ENCODE measurements around the gene ATP2C2. TPM values are rescaled to one million over a fixed set of nuclear protein-coding genes. Genes with fewer than 3 reads are reported as not detected.

ATP2C2 gene
- total and polyA plus RNA-seq, 2 of the 8 experiments (the other 6 are each of a cell fraction or from before 2014, with no cell fraction given) = 1.2 to 2.8 TPM

- ChIA-PET POLR2A (ENCODE audit: partially characterized antibody) (no interaction called here), CTCF (ENCODE audit: partially characterized antibody) (interaction anchor here (0.6 to 1.3 kb wide), 3 partner anchors 15 to 190 kb away, joined by 3 to 5 read pairs (median 3); no protein-coding TSS in a partner anchor)
- Histone ChIP-seq H2BK20ac (ENCODE audit: low read length) (no peak overlapping the region), H2BK120ac (replicated peaks; ENCODE audit: low read depth, low read length) (no peak overlapping the region), H3K9me3 (ENCODE audit: insufficient read depth in 2 of 2, low read depth in 1 of 2, low read length in 1 of 2) (no peaks in the 10 kb centered on the region), H3K18ac (ENCODE audit: extremely low read depth, low read length) (no peak overlapping the region), H2BK5ac (ENCODE audit: low read depth, low read length) (no peak overlapping the region; the same call in 1 of the 2 replicates), H3K79me1 (ENCODE audit: low read depth, low read length) (no peaks in the 10 kb centered on the region), H4K91ac (replicated peaks; ENCODE audit: insufficient read length, low read length) (no peak overlapping the region), H3K27ac (ENCODE audit: low read depth, low read length) (no peak overlapping the region), H3K4me3 (ENCODE audit: extremely low read depth in 1 of 4, insufficient read depth in 2 of 4, low read depth in 3 of 4, low read length in 4 of 4) (no peak overlapping the region), H2BK15ac (ENCODE audit: low read length) (no peak overlapping the region; the same call in 1 of the 2 replicates), H3K4ac (replicated peaks; ENCODE audit: insufficient read length, low read depth, low read length) (no peak overlapping the region), H2AK5ac (ENCODE audit: low read depth, low read length) (0 out of 2 replicates have a peak overlapping the region, but pooled peaks have one; percentile 53), H3K23ac (ENCODE audit: insufficient read length) (no peak overlapping the region), H3K9ac (replicated peaks in 1 of 4; ENCODE audit: extremely low read depth in 1 of 4, low read depth in 3 of 4, low read length in 3 of 4) (no peak overlapping the region), H2AFZ (ENCODE audit: low read length) (no peak overlapping the region), H3K27me3 (replicated peaks in 1 of 4; ENCODE audit: control insufficient read depth in 3 of 4, extremely low read depth in 1 of 4, insufficient read depth in 3 of 4, low read length in 3 of 4) (no peaks in the 10 kb centered on the region), H3K36me3 (ENCODE audit: control insufficient read depth in 2 of 4, insufficient read depth in 4 of 4, low read length in 3 of 4) (no peaks in the 10 kb centered on the region), H3K14ac (ENCODE audit: insufficient read length) (no peak overlapping the region), H4K20me1 (replicated peaks in 1 of 2; ENCODE audit: control insufficient read depth in 1 of 2, insufficient read depth in 2 of 2, low read length in 2 of 2) (no peaks in the 10 kb centered on the region), H4K8ac (ENCODE audit: extremely low read depth, insufficient read depth, low read length) (no peak overlapping the region), H3K79me2 (ENCODE audit: control insufficient read depth in 1 of 2, insufficient read depth in 2 of 2, low read length in 2 of 2) (no peaks in the 10 kb centered on the region), H3K56ac (replicated peaks; ENCODE audit: insufficient read length, low read depth, low read length) (no peak overlapping the region), H3K4me2 (ENCODE audit: insufficient read depth in 1 of 2, low read depth in 2 of 2, low read length in 2 of 2) (no peak overlapping the region), H3K23me2 (ENCODE audit: low read depth, low read length) (no peaks in the 10 kb centered on the region), H3K4me1 (replicated peaks in 1 of 4; ENCODE audit: control insufficient read depth in 3 of 4, insufficient read depth in 4 of 4, low read length in 3 of 4) (no peaks in the 10 kb centered on the region; a peak in 1 of 7 replicates), H4K5ac (ENCODE audit: insufficient read length, low read depth, low read length) (no peak overlapping the region), H2BK12ac (ENCODE audit: low read depth, low read length) (no peak overlapping the region)
- DNase-seq (ENCODE audit: low read depth in 1 of 2, low spot score in 2 of 2) (no peak), FAIRE-seq (no peak)
- 90% methylated on average over 38 of the region's 38 CpGs; no CpG with 5 or more reads in 1 of the 2 experiments for WGBS, 2 experiments (ENCODE audit: extremely low coverage in 1 of 2, insufficient coverage in 1 of 2, insufficient read length in 1 of 2, insufficient replicate concordance in 2 of 2, low coverage in 1 of 2, low lambda C conversion rate in 2 of 2, missing lambda C conversion rate in 1 of 2)
- TF ChIP-seq JUND (IDR thresholded peaks at IDR 0.05; ENCODE audit: low read length) (no peak), SIN3A (conservative IDR thresholded peaks at IDR 0.05 in 1 of 2, IDR thresholded peaks at IDR 0.05 in 1 of 2; ENCODE audit: low read depth in 1 of 2, low read length in 2 of 2) (no peak), RAD21 (IDR thresholded peaks at IDR 0.05 in 1 of 2, conservative IDR thresholded peaks at IDR 0.05 in 1 of 2; ENCODE audit: low read depth in 2 of 2, low read length in 2 of 2) (no peak), FOSL1 (IDR thresholded peaks at IDR 0.05; ENCODE audit: insufficient read depth, low read depth, low read length) (no peak), SAP30 (IDR thresholded peaks at IDR 0.05; ENCODE audit: insufficient read depth, insufficient replicate concordance, low read length) (no peak), TAF7 (optimal IDR thresholded peaks at IDR 0.05; ENCODE audit: borderline replicate concordance, low read depth, low read length) (no peak)
Observed at GRCh38 chr16:84449156-84450140, 81.1 kb downstream of the ATP2C2 start.

All from H1 (cell line).